ENCODE data around the gene GAGE12G.

Gene GAGE12G

DNA sequence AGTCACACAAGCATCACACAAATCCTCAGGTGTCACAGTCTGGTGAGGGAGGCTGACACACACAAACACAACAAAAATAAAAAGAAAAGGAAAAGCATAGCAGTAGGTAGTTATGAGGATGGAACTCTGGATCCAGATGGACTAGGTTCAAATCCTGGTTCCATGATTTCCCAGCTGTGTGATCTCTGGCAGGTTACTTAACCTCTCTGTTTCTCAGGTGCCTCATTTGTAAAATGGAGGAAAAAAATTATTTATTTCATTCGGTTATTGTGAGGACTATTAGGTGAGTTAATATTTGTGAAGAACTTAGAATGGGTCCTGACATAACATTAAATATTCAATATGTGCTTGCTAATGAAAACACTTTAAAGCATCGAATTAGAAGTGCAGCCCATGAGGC is 48.4 kb downstream of the GAGE12G start:
- H3K27ac ChIP-seq (ENCODE audit: low read length) = no peak overlapping the region
- H3K9me3 ChIP-seq (replicated peaks; ENCODE audit: insufficient read depth, low read length) = no peaks in the 10 kb centered on the region
- H4K20me1 ChIP-seq (ENCODE audit: insufficient read depth, low read length) = no peaks in the 10 kb centered on the region
- no peaks in the 10 kb centered on the region for H3K27me3 ChIP-seq (replicated peaks; ENCODE audit: insufficient read depth, low read length)
- no peak overlapping the region for H2AFZ ChIP-seq (ENCODE audit: low read length)
- no peaks in the 10 kb centered on the region for H3K4me1 ChIP-seq (ENCODE audit: low read length)
- no peaks in the 10 kb centered on the region for H3K36me3 ChIP-seq (replicated peaks; ENCODE audit: insufficient read depth, low read length)
- DNase-seq = no peak
- H3K9ac ChIP-seq (ENCODE audit: low read length) = no peak overlapping the region
- no peaks in the 10 kb centered on the region for H3K9me2 ChIP-seq (replicated peaks; ENCODE audit: insufficient read depth, low read length)
- H3K79me2 ChIP-seq (ENCODE audit: low read length) = no peaks in the 10 kb centered on the region
- no peak overlapping the region for H3K4me2 ChIP-seq (ENCODE audit: low read depth, low read length)
- TF ChIP-seq EZH2phosphoT487 (IDR thresholded peaks at IDR 0.05; ENCODE audit: low read length) (no peak), EZH2 (optimal IDR thresholded peaks at IDR 0.05; ENCODE audit: low read depth, low read length) (no peak)
- TF ChIP-seq, protein P1, sequence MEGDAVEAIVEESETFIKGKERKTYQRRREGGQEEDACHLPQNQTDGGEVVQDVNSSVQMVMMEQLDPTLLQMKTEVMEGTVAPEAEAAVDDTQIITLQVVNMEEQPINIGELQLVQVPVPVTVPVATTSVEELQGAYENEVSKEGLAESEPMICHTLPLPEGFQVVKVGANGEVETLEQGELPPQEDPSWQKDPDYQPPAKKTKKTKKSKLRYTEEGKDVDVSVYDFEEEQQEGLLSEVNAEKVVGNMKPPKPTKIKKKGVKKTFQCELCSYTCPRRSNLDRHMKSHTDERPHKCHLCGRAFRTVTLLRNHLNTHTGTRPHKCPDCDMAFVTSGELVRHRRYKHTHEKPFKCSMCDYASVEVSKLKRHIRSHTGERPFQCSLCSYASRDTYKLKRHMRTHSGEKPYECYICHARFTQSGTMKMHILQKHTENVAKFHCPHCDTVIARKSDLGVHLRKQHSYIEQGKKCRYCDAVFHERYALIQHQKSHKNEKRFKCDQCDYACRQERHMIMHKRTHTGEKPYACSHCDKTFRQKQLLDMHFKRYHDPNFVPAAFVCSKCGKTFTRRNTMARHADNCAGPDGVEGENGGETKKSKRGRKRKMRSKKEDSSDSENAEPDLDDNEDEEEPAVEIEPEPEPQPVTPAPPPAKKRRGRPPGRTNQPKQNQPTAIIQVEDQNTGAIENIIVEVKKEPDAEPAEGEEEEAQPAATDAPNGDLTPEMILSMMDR (IDR thresholded peaks at IDR 0.05; ENCODE audit: low read length) = no peak
- no peaks in the 10 kb centered on the region for H3F3A ChIP-seq (ENCODE audit: insufficient read depth, low read length)
- no peak overlapping the region for H3K4me3 ChIP-seq (ENCODE audit: low read length)

All from MM.1S (cell line).